Panc1 (cell line): ENCODE measurements around the gene CSMD2.

ENCODE experiments used
- CTCF ChIP-seq: fragments of 450-650 bp; IDR thresholded peaks from 2 replicates; pipeline ENCODE4 v1.5.1; 2017; ENCODE audit warnings: mild to moderate bottlenecking
- POLR2AphosphoS5 ChIP-seq: IDR thresholded peaks from 2 replicates; pipeline ENCODE4 v1.6.1; 2012; ENCODE audit warnings: mild to moderate bottlenecking, low read depth, low read length, moderate library complexity
- TCF7L2 ChIP-seq: IDR thresholded peaks from 2 replicates; pipeline ENCODE4 v1.6.1; 2011; ENCODE audit warnings: mild to moderate bottlenecking, low read depth, low read length, inconsistent platforms

- TF ChIP-seq CTCF (no peak), POLR2AphosphoS5 (no peak), TCF7L2 (no peak)
Observed at GRCh38 chr1:33529957-33530356, 635.1 kb downstream of the CSMD2 start.
